ENCODE measurements around the gene AGER. TPM values are rescaled to one million over a fixed set of nuclear protein-coding genes. Genes with fewer than 3 reads are reported as not detected.

Gene AGER
- total RNA-seq, 1 experiment from 2014 or later, result 14.3 TPM

DNA sequence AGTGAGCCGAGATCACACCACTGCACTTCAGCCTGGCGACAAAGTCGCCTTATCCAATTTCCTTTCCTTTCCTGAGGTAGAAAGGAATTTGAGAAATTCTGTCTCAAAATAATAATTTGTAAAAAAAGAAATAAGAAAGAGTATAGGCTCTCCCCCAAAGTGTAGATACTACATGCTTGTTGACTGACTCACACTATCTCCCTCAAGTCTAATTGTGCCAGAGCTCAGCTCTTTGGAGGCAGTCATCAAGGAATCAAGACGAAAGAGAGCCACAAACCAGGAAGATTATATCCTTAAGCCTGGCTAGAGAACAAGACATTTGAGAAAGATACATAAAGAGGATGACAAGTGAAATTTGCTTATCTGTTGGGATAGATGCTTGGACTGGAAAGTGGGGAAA is 50.3 kb downstream of the AGER start:
- H3K4ac ChIP-seq (ENCODE audit: low read depth, low read length), result no peak overlapping the region
- H3K23ac ChIP-seq (ENCODE audit: insufficient read length, low read depth, low read length), result no peak overlapping the region
- peak overlapping the region in 1 of 3 experiments; percentile 29; a peak in 1 of 7 replicates for H3K27ac Mint-ChIP-seq
- H3K4me2 ChIP-seq (ENCODE audit: insufficient read depth, insufficient read length, low read length), result no peak overlapping the region
- H2BK5ac ChIP-seq (ENCODE audit: insufficient read length, low read length), result no peak overlapping the region
- DNase-seq, result no peak
- H3K14ac ChIP-seq (ENCODE audit: insufficient read depth, low read length), result no peak overlapping the region
- TF ChIP-seq CTCF (conservative IDR thresholded peaks at IDR 0.05), result no peak
- no peak overlapping the region for H3K18ac ChIP-seq (ENCODE audit: insufficient read length, low read depth, low read length)
- no peak overlapping the region for H2BK15ac ChIP-seq (ENCODE audit: low read depth, low read length)
- H3K4me1 ChIP-seq (ENCODE audit: insufficient read depth, low read length), result no peaks in the 10 kb centered on the region
- WGBS (ENCODE audit: extremely low coverage, insufficient read length, low lambda C conversion rate), result no CpG with 5 or more reads among the region's 4 CpGs
- H3K4me1 Mint-ChIP-seq, result peaks cover 7 to 20% of the 10 kb centered on the region in 2 experiments
- peaks cover 8% of the 10 kb centered on the region for H3K27me3 Mint-ChIP-seq (ENCODE audit: low read depth)
- no peaks in the 10 kb centered on the region for H3K27me3 ChIP-seq (ENCODE audit: insufficient read depth, low read length)
- no peak overlapping the region for H2AK5ac ChIP-seq (ENCODE audit: insufficient read length, low read length)
- H3K27ac ChIP-seq (ENCODE audit: insufficient read length, low read depth, low read length), result no peak overlapping the region
- no peaks in the 10 kb centered on the region for H4K20me1 ChIP-seq (ENCODE audit: control insufficient read depth, insufficient read depth, insufficient read length)
- no peak overlapping the region for H4K91ac ChIP-seq (ENCODE audit: insufficient read length, low read depth, low read length)
- no peak overlapping the region for H4K8ac ChIP-seq (replicated peaks; ENCODE audit: insufficient read length, low read depth, low read length)
- no peaks in the 10 kb centered on the region for H3K23me2 ChIP-seq (ENCODE audit: insufficient read length, low read depth, low read length, poor library complexity, severe bottlenecking)
- H2AFZ ChIP-seq (ENCODE audit: low read length), result no peak overlapping the region
- H3K79me2 ChIP-seq (ENCODE audit: insufficient read depth, low read length), result no peaks in the 10 kb centered on the region
- H3K9me3 ChIP-seq (ENCODE audit: control insufficient read depth, low read depth, low read length), result no peaks in the 10 kb centered on the region
- H4K5ac ChIP-seq (ENCODE audit: insufficient read length, low read depth, low read length), result no peak overlapping the region
- H3K56ac ChIP-seq (ENCODE audit: insufficient read length, low read depth, low read length), result no peak overlapping the region
- H3K4me3 Mint-ChIP-seq, result no peak overlapping the region
- H3T11ph ChIP-seq (ENCODE audit: low read length), result no peak overlapping the region
- no peaks in the 10 kb centered on the region for H3K79me1 ChIP-seq (ENCODE audit: insufficient read depth, low read depth, low read length, poor library complexity, severe bottlenecking)
- H3K9me3 Mint-ChIP-seq, result no peaks in the 10 kb centered on the region
- no peak overlapping the region for H2BK120ac ChIP-seq (ENCODE audit: low read depth, low read length, poor library complexity, severe bottlenecking)
- H3K36me3 Mint-ChIP-seq (ENCODE audit: insufficient read depth in 1 of 3, low read depth in 3 of 3), result no peaks in the 10 kb centered on the region
- H2BK12ac ChIP-seq (ENCODE audit: insufficient read length, low read depth, low read length), result no peak overlapping the region
- no peak overlapping the region for H2BK20ac ChIP-seq (ENCODE audit: low read depth, low read length, poor library complexity, severe bottlenecking)
- H3K9ac ChIP-seq (ENCODE audit: extremely low read depth, insufficient read length, low read length), result no peak overlapping the region
